Fibroblast of villous mesenchyme (primary cell): Measurements from ENCODE around the gene PTH1R. TPM values are rescaled to one million over a fixed set of nuclear protein-coding genes. Genes with fewer than 3 reads are reported as not detected.

Experiments
- DNase-seq: peaks from one replicate; pipeline ENCODE4 v3.0.0-alpha.2; 2010; ENCODE audit warnings: low read depth
- H3K4me3 ChIP-seq: 2 replicates; pipeline ENCODE4 v1.5.1; 2011; ENCODE audit warnings: low read depth, mild to moderate bottlenecking, low read length
- total RNA-seq: library from RNA; depleted of rRNA; stranded (reverse); fragments of >200 nt; gene quantifications from 2 replicates; pipeline ENCODE4 v1.2.3, GENCODE V29; 2012
- TF ChIP-seq, protein P1 (sequence below): IDR thresholded peaks from 2 replicates; pipeline ENCODE4 v1.5.1; 2012; ENCODE audit warnings: low read depth, mild to moderate bottlenecking, low read length; ENCODE audit not compliant: insufficient read depth

Gene PTH1R
- total RNA-seq, 1 donor, result 2.6 TPM

DNA sequence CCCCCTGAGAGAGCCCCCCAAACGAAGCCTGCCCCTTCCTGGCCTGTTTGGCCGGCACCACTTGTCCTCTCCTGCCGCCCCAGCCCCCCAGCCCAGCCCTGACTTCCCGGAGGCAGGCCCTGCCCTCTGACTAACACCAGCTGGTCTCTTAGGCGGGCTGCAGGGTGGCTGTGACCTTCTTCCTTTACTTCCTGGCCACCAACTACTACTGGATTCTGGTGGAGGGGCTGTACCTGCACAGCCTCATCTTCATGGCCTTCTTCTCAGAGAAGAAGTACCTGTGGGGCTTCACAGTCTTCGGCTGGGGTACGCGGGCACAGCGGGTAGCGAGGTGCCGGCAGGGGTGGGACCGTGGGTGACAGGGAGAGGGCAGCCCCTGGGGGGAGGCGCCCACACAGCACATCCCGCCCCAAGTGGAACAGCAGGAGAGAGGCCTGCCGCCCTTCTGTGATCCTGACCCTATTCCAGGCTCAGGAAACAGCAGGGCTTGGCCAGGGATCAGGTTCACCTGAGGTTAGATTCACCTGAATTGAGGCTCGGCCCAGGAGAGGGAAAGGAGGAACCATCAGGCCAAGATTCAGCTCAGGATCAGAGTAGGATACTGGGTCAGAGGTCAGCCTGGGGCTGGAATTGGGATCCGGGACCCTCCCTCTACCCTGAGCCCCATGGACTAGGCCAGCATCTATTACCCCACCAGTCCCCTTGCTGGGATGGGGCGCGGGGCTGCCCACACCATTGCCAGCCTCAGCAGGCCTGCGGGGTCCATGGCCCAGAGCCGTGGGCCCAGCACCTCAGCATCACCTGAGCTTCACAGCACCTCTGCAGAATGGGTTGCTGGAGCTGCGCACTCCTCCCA lies 21.9 kb downstream of the PTH1R start:
- H3K4me3 ChIP-seq, result no peak overlapping the region
- no peak for DNase-seq
- TF ChIP-seq, protein P1, sequence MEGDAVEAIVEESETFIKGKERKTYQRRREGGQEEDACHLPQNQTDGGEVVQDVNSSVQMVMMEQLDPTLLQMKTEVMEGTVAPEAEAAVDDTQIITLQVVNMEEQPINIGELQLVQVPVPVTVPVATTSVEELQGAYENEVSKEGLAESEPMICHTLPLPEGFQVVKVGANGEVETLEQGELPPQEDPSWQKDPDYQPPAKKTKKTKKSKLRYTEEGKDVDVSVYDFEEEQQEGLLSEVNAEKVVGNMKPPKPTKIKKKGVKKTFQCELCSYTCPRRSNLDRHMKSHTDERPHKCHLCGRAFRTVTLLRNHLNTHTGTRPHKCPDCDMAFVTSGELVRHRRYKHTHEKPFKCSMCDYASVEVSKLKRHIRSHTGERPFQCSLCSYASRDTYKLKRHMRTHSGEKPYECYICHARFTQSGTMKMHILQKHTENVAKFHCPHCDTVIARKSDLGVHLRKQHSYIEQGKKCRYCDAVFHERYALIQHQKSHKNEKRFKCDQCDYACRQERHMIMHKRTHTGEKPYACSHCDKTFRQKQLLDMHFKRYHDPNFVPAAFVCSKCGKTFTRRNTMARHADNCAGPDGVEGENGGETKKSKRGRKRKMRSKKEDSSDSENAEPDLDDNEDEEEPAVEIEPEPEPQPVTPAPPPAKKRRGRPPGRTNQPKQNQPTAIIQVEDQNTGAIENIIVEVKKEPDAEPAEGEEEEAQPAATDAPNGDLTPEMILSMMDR, result no peak

GRCh38 chr3:46900007-46900292 lies 22.4 kb downstream of the PTH1R start:
- TF ChIP-seq, protein P1, result no peak
- DNase-seq, result no peak
- H3K4me3 ChIP-seq, result no peak overlapping the region

DNA sequence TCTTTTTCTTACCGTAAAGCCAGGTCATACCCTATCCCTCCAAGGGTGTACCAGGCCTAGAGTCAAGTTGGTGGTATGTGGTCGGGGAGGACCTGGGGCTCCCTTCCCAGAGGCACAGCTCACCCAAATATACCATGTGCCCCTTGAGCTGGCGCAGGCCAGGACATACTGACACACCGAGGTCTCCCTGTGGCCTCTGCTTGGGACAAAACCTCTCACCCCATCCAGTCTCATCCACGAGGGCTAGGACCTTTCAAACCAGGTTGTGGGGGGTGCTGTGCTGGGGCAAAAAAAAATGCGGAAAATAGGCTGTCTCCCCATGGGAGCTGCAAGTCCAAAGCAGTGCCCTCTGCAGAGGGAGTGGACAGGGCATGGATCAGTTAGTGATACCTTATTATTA lies 22.8 kb downstream of the PTH1R start:
- no peak for DNase-seq
- H3K4me3 ChIP-seq, result no peak overlapping the region
- TF ChIP-seq, protein P1, result no peak

DNA sequence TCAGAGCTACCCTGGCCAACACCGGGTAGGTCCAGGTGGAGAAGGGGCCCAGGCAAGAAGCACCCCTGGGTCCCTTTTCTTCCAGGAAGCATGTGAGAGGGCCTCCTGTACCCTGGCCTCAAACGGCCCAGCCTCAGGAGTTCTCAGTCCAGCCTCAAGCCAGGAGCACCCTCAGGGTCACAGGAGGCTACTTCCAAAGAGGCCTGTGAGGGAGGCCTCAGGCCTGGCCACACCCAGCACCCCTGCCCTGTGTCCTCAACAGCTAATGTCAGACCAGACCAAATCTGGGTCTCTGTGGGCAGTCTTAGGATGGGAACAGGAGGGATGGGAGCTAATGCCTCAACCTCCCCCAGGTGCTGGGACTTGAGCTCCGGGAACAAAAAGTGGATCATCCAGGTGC lies 23.5 kb downstream of the PTH1R start:
- H3K4me3 ChIP-seq, result no peak overlapping the region
- no peak for DNase-seq
- TF ChIP-seq, protein P1, result no peak

- H3K4me3 ChIP-seq, result no peak overlapping the region
- TF ChIP-seq, protein P1, result no peak
- DNase-seq, result no peak
These were observed 24.2 kb downstream of the PTH1R start for GRCh38 chr3:46901591-46902187.

DNA sequence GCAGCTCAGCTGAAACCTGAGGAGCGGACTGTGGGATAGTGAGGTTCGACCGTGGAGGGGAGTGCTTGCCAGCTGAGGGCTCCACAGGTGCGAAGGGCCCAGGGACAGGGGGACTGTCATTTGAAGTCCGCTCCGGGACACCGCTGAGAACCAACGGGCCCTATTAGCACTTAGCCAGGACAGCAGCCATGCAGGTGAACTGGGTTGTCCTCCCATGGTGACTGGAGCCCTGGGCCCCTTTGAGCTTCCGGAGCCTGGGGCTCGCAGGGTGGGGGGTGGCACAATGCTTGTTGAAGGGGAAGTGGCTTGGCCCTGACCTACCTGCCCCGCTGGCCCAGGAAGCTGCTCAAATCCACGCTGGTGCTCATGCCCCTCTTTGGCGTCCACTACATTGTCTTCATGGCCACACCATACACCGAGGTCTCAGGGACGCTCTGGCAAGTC lies 24.7 kb downstream of the PTH1R start:
- TF ChIP-seq, protein P1, result no peak
- no peak overlapping the region for H3K4me3 ChIP-seq
- DNase-seq, result no peak
